ENCODE measurements around the gene ADAMTS16. TPM values are rescaled to one million over a fixed set of nuclear protein-coding genes. Genes with fewer than 3 reads are reported as not detected.

Gene ADAMTS16
- total RNA-seq, 1 donor: not detected

GRCh38 chr5:5156471-5157082, 16.4 kb downstream of the ADAMTS16 start:
- Histone ChIP-seq H3K27me3 (ENCODE audit: insufficient read depth, low read length) (no peaks in the 10 kb centered on the region), H3K9me3 (ENCODE audit: low read depth, low read length) (no peaks in the 10 kb centered on the region), H3K4me1 (ENCODE audit: insufficient read depth, low read length) (no peaks in the 10 kb centered on the region), H3K4me3 (ENCODE audit: low read length) (no peak overlapping the region)

- Histone ChIP-seq H3K4me3 (ENCODE audit: low read length) (no peak overlapping the region), H3K4me1 (ENCODE audit: insufficient read depth, low read length) (no peaks in the 10 kb centered on the region)
These were observed 18.4 kb downstream of the ADAMTS16 start for GRCh38 chr5:5158472-5158895.

DNA sequence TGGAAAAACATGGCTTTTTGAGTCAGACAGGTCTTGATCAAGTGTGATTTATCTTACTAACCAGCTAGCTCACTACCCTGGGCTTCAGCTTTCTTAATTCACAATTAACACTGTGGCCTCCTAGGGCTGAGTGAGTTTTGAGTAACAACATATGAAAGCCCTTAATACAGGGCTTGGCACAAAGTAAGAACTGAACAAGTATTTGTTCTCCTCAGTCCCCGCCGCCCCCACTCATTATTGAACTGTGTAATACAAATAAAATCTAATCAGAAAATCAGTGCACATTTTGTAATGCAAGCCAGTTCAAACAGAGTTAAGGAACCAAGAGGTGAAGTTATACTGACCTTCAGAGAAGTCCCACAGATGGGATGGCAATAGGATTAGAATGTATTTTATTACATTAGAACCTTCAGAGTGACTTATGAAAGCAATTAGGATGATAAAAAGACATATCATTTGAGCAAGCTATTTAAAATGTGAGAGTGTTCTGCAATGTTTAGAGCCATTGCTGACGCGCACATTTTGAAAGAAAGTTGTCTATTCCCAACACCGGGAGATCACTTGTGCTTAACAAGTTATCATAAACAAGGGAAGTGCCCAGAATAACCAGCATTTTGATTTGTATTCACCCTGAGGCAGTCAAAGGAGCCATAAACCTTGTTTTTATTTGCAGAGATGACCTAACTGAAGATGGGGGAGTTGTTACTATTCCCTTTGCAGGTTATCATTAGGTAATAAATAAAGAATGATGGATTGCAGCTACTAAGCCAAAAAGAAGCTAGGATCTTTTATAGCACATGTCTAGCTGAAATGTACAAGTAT, 19.4 kb downstream of the ADAMTS16 start:
- Histone ChIP-seq H3K27me3 (ENCODE audit: insufficient read depth, low read length) (no peaks in the 10 kb centered on the region), H3K4me1 (ENCODE audit: insufficient read depth, low read length) (no peaks in the 10 kb centered on the region), H3K4me3 (ENCODE audit: low read length) (no peak overlapping the region), H3K9me3 (ENCODE audit: low read depth, low read length) (no peaks in the 10 kb centered on the region)

More at GRCh38 chr5:5158472-5158895, 18.4 kb downstream of the ADAMTS16 start:
- no peaks in the 10 kb centered on the region for H3K9me3 ChIP-seq (ENCODE audit: low read depth, low read length)
- H3K27me3 ChIP-seq (ENCODE audit: insufficient read depth, low read length): no peaks in the 10 kb centered on the region

DNA sequence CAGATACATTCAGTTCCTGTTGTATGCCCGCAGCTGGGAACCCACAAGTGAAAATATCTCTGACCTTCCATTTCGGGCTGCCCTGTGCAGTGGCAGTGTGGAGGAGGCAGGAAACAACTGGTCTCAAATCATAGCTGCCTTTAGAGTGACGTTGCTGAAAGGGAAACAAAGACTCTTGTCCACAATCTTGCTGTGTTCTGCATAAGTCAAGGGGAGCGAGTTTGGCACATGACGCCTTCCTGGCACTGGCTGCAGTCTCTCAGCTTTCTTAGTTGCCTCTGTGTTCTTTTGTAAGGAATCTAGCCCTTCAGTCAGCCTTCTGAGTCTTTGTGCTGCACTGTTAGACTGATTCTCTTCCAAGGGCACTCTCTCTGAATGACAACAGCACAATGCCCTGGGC, 24.0 kb downstream of the ADAMTS16 start:
- H3K4me1 ChIP-seq (ENCODE audit: insufficient read depth, low read length): no peaks in the 10 kb centered on the region
- no peak overlapping the region for H3K4me3 ChIP-seq (ENCODE audit: low read length)
- no peaks in the 10 kb centered on the region for H3K27me3 ChIP-seq (ENCODE audit: insufficient read depth, low read length)
- H3K9me3 ChIP-seq (ENCODE audit: low read depth, low read length): no peaks in the 10 kb centered on the region

- no peaks in the 10 kb centered on the region for H3K4me1 ChIP-seq (ENCODE audit: insufficient read depth, low read length)
- no peaks in the 10 kb centered on the region for H3K9me3 ChIP-seq (ENCODE audit: low read depth, low read length)
- no peak overlapping the region for H3K4me3 ChIP-seq (ENCODE audit: low read length)
- no peaks in the 10 kb centered on the region for H3K27me3 ChIP-seq (ENCODE audit: insufficient read depth, low read length)
These were observed 25.4 kb downstream of the ADAMTS16 start for GRCh38 chr5:5165541-5166002.

GRCh38 chr5:5169466-5169865, 29.3 kb downstream of the ADAMTS16 start:
- H3K4me3 ChIP-seq (ENCODE audit: low read length): no peak overlapping the region
- no peaks in the 10 kb centered on the region for H3K27me3 ChIP-seq (ENCODE audit: insufficient read depth, low read length)
- H3K9me3 ChIP-seq (ENCODE audit: low read depth, low read length): no peaks in the 10 kb centered on the region
- no peaks in the 10 kb centered on the region for H3K4me1 ChIP-seq (ENCODE audit: insufficient read depth, low read length)

DNA sequence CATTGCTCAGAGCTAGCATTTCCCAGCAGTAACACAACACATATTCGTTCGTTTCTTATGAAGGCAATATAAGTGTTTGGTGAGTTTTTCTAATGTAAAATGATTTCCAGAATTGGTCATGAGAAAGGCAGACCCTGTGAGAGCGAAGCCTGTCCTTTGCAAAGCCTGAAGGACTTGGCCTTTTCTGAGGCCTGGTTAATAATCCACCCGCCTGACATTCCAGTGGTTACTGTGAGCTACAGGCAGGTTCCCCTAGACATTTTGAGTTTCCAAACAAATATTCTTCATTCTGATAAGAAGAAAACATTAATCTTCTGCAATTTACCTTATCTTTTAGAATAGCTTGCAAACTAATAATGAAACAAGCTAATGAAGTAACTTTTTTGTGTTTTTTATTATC, 38.0 kb downstream of the ADAMTS16 start:
- no peaks in the 10 kb centered on the region for H3K4me1 ChIP-seq (ENCODE audit: insufficient read depth, low read length)
- no peaks in the 10 kb centered on the region for H3K27me3 ChIP-seq (ENCODE audit: insufficient read depth, low read length)
- no peak overlapping the region for H3K4me3 ChIP-seq (ENCODE audit: low read length)
- H3K9me3 ChIP-seq (ENCODE audit: low read depth, low read length): no peaks in the 10 kb centered on the region

DNA sequence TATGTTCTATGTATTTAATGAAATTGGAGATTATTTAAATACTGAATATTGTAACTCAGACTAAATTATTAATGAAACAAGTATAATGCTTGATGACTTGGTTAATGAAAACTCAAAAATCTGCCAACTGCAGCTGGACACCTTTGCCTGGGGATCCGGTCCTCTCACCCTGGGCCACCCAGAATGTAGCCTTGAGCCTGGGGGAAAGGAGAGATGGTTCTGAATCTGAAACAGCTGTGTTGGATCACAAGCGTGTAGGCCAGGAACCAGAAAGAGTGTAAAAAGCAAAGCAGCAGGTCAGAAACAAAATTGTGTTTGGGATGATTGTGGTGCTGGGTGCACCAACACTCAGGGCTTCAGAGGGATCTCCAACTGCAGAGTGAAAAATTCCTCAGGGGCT, 38.5 kb downstream of the ADAMTS16 start:
- Histone ChIP-seq H3K4me3 (ENCODE audit: low read length) (no peak overlapping the region), H3K9me3 (ENCODE audit: low read depth, low read length) (no peaks in the 10 kb centered on the region), H3K4me1 (ENCODE audit: insufficient read depth, low read length) (no peaks in the 10 kb centered on the region), H3K27me3 (ENCODE audit: insufficient read depth, low read length) (no peaks in the 10 kb centered on the region)

GRCh38 chr5:5179079-5179478, 38.9 kb downstream of the ADAMTS16 start:
- H3K27me3 ChIP-seq (ENCODE audit: insufficient read depth, low read length): no peaks in the 10 kb centered on the region
- no peaks in the 10 kb centered on the region for H3K4me1 ChIP-seq (ENCODE audit: insufficient read depth, low read length)
- no peaks in the 10 kb centered on the region for H3K9me3 ChIP-seq (ENCODE audit: low read depth, low read length)
- H3K4me3 ChIP-seq (ENCODE audit: low read length): no peak overlapping the region

DNA sequence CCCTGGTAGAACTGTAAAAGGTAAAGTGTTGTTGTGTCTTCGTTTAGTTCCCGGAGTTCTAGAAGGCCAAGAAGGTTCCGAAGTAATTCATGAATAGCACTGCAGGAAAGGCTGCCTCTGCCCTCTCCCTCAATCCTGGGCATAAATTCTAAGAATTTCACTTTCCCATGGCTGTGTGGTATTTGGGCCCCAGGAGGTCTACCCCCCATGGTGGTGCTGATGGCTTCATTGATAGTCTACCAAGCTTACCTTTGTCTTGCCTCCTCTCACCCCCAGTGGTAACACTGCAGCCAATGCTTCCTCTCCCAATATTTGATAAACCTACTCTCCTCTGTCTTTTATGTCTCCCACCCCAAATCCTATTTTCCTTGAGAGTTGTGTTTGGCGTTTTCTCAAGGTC, 39.5 kb downstream of the ADAMTS16 start:
- Histone ChIP-seq H3K27me3 (ENCODE audit: insufficient read depth, low read length) (no peaks in the 10 kb centered on the region), H3K9me3 (ENCODE audit: low read depth, low read length) (no peaks in the 10 kb centered on the region), H3K4me3 (ENCODE audit: low read length) (no peak overlapping the region), H3K4me1 (ENCODE audit: insufficient read depth, low read length) (no peaks in the 10 kb centered on the region)

GRCh38 chr5:5181650-5182324, 41.7 kb downstream of the ADAMTS16 start:
- H3K4me1 ChIP-seq (ENCODE audit: insufficient read depth, low read length): no peaks in the 10 kb centered on the region
- no peak overlapping the region for H3K4me3 ChIP-seq (ENCODE audit: low read length)
- H3K9me3 ChIP-seq (ENCODE audit: low read depth, low read length): no peaks in the 10 kb centered on the region
- H3K27me3 ChIP-seq (ENCODE audit: insufficient read depth, low read length): no peaks in the 10 kb centered on the region

- Histone ChIP-seq H3K4me3 (ENCODE audit: low read length) (no peak overlapping the region), H3K9me3 (ENCODE audit: low read depth, low read length) (no peaks in the 10 kb centered on the region), H3K4me1 (ENCODE audit: insufficient read depth, low read length) (no peaks in the 10 kb centered on the region), H3K27me3 (ENCODE audit: insufficient read depth, low read length) (no peaks in the 10 kb centered on the region)
These were observed 42.5 kb downstream of the ADAMTS16 start for GRCh38 chr5:5182508-5183188.

GRCh38 chr5:5183189-5183699, 43.1 kb downstream of the ADAMTS16 start:
- H3K9me3 ChIP-seq (ENCODE audit: low read depth, low read length): no peaks in the 10 kb centered on the region
- H3K4me1 ChIP-seq (ENCODE audit: insufficient read depth, low read length): no peaks in the 10 kb centered on the region
- no peak overlapping the region for H3K4me3 ChIP-seq (ENCODE audit: low read length)
- H3K27me3 ChIP-seq (ENCODE audit: insufficient read depth, low read length): no peaks in the 10 kb centered on the region

DNA sequence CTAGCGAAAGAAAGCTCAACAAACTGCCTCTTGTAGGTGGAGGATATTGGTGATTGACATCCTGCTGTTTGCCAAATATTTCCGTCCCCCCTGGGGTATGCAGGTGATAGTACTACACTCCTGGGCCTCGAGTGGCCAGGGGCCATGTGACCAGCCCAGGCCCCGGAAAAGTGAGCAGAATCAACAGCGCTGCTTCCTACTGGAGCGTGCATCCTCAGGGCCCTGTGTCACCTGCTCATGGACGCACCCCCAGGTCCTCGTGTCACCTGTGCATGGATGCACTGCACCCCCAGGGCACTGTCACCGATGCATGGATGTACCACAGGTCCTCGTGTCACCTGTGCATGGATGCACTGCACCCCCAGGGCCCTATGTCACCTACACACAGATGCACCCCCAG, 43.8 kb downstream of the ADAMTS16 start:
- Histone ChIP-seq H3K4me3 (ENCODE audit: low read length) (no peak overlapping the region), H3K27me3 (ENCODE audit: insufficient read depth, low read length) (no peaks in the 10 kb centered on the region), H3K4me1 (ENCODE audit: insufficient read depth, low read length) (no peaks in the 10 kb centered on the region), H3K9me3 (ENCODE audit: low read depth, low read length) (no peaks in the 10 kb centered on the region)
